Stimulated activated CD8-positive, alpha-beta memory T cell treated with anti-CD3 and anti-CD28 coated beads, Interleukin-7, amount 100 ng/mL, for 24 hours (primary cell): ENCODE data around the gene PLCB1.
"Not testable (repeated sequence)": the region's sequence is repeated elsewhere in the genome, so short reads cannot be mapped to it uniquely, and the experiment has no call there.

Experiments used
- DNase-seq: peaks from one replicate; pipeline ENCODE4 v3.0.0-alpha.2; 2020; ENCODE audit warnings: low read depth

The PLCB1 gene

DNA sequence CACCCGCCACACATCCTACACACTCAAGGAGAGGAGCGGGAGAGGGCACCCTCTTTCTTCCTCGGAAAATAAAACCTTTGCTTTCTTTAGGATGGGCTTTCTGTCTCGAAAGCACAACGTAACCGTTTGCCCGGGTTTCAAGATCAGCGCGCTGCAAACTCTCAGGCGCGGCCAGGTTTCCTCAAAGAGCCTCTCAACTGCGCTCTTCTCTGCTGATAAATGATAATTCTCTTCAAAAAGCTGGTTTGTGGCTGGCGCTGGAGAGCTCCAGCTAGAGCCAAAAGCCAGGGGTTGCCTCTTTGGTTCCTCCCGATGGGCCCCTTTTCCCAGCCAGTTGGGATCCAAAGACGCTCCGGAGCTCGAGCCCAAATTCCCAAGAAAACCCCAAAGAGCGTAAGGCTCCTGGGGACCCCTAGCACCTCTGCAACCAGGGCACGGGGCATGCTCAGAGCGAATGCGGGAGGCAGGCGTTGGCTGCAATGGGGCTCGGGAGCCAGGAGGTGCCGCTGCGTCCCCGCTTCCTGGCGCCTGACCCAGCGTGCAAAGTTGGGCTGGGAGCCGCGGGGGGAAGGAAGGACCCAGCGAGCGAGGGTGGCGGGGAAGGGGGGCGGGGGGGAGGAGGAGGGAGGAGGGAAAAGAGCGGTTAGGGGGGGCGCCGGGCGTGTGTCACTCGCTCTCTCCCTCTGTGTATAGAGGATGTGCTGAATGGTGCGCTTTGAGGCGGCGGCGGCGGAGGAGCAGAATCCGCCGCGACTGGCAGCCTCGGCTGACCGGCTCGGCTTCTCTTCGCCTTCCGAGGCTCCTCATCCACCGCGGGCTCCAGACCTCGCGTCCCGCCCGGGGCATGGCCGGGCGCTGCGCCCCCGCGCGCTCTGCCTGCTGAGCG is at the start of gene PLCB1:
PLCB1 (plus strand) TSS at position 669 of the 886 bp plus-strand sequence. CDS start 386 bp downstream, outside the sequence.
- DNase-seq = peak; percentile 53

DNA sequence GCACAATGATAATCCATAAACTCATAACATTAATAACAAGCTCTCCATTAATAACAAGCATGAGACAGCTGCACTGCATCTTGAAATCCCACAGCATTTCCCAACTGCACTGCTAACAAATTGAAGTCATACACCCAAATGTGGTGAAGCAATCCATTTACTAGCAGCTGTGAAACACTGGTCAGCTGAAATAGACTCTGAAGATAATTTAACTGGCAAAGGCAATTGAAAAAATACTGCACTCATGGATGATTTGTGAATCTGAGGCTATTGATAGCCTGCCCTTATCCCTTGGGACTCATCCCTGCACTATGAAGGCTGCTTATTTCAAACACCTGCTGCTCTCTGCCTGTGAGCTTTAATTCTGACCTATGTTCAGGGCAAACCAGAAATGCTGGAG is 49.1 kb upstream of the PLCB1 start:
- no peak for DNase-seq

DNA sequence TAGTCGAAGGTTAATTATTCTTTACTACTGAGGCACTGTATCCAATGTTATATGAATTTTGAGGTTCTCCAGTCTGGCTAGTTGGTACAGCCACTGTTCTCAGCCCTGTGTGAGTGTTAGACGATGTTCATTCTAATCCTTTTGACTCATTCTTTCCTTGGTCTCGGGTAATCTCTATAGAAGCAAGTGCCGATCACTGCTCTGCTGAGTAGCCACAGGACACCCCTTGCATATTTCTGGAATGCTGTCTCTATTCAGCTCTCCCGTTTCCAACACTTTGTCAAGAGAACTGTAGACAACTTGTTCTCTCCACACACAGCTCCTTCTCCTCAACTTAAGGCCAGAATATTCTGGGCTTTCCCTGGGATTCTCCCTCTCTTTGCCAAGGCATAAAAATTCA is 42.4 kb upstream of the PLCB1 start:
- no peak for DNase-seq

DNA sequence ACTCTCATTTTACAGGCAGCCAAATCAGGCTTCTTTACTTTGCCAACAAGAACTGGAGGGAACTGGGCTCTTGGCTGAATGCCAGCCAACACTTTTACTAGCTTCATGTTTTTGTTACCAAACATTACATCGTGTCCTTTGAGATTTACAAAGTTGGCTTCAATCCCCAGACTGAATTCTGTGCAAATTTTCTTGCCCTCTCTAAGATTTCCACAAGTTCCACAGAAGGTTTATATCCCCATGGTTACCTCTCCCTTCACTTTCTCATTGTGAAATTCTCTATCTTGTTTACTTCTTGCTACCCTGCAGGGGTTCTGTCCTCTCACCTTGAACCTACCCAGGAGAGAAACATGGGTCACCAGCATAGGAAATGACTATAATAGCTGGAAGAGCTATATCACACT is 37.6 kb upstream of the PLCB1 start:
- DNase-seq = no peak

DNA sequence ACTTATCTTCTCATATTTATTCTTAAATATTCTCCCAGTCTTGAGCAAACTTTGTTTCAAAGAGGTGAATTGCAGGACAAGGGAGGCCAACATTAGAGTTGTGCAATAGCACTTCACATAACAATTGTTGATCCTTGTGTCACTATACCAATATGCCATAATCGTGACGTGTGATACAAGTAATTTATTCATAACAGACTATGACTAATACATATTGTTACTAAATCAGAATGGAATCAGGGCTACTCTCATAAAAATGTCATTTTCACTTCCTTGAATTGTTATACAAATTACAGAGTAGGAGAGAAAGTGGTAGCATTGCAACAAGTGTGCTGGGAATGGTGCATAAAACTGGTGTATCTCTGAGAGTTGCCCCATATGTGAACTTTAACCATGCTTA is 37.2 kb upstream of the PLCB1 start:
- no peak for DNase-seq

DNA sequence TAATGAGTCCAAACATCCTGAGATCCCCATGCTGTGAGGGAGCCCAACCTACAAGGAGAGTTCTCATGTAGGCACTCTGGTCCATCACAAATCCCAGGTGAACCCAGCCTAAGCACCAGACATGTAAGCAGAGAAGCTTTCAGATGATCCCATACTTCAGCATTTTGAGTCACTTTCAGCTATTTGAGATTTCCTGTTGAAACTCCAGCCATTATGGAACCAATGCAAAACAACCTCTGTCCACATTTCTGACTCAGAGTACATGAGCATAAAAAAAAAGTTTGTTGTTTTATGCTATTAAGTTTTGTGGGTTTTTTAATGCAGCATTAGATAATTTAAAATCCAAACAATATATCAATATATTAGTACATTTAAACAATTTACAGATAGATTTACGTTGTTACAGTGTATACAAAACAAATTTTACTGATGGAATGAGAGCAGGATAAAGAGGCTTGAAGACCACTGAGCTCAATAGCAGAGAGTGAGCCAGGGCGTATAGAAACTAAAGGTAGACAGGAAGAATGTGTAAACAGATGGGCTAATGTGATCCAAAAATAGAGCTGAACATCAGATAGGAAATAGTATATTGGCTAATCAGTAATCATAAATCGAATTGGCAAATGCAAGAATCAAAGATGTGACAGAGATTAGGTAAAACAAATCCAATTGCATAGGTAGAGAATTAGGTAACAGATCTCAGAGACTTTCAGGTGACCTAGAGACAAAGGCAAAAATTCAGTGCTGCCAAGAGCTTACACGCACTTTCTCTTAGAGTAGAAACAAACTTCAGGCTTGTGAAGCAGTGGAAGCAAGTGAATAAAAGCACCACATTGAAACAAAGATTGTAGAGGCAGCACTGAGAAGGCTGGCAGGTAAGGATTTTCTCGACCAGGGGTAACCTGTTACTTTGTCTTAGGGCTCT is 36.2 kb upstream of the PLCB1 start:
- no peak for DNase-seq

DNA sequence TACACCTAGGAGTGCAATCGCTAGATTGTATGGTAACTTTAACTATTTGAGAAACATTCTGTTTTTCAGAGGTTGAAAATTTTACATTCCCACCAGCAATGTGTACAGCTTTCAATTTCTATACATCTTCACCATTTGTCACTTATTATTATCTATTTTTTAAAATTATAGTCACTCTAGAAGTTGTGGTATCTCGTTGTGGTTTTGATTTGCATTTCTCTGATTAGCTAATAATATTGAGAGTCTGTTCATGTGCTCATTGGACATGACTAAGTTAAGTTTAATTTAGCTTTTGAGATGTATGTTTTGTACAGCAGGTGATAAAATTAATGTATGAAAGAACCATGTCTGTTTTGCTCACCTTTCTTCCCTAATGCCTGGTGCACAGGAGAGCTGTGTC is 34.8 kb upstream of the PLCB1 start:
- no peak for DNase-seq

DNA sequence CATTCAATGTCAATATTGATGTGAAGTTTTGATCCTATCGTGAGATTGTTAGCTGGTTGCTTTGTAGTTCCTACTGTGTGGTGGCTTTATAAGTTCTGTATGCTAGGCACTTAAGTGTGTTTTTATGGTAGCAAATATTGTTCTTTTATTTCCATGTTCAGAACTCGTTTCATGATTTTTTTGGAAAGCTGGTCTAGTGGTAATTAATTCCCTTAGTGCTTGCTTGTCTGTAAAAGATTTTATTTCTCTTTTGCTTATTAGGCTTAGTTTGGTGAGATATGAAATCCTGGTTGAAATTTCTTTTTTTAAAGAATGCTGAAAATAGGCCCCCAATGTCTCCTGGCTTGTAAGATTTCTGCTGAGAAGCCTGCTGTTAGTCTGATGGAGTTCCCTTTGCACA is 27.8 kb upstream of the PLCB1 start:
- no peak for DNase-seq

DNA sequence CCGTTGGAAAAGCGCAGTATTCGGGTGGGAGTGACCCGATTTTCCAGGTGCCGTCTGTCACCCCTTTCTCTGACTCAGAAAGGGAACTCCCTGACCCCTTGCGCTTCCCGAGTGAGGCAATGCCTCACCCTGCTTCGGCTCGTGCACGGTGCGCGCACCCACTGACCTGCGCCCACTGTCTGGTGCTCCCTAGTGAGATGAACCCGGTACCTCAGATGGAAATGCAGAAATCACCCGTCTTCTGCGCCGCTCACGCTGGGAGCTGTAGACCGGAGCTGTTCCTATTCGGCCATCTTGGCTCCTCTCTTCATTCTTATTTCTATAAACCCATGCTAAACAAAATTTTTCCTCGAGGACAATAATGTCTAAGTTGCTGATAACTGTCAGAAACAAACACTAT is 17.5 kb upstream of the PLCB1 start:
- DNase-seq = not testable (repeated sequence)

DNA sequence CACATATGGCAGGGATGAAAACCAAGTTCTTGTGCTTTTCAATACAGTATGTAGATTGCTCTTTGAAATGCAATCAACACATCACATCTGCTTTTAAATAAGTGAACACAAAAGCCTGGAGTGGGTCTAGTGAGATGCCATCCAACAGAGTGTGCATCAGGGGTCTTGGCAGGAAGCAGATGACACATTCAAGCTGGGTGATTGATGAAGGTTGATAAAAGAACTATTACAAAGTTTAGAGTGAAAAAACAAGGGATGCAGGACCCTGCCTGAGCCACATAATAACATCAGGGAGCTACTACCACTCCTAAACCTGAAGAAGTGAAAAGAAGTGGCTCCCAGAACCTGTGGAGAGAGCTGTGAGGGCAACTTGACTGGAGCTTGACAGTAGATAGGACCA is 16.6 kb upstream of the PLCB1 start:
- no peak for DNase-seq

DNA sequence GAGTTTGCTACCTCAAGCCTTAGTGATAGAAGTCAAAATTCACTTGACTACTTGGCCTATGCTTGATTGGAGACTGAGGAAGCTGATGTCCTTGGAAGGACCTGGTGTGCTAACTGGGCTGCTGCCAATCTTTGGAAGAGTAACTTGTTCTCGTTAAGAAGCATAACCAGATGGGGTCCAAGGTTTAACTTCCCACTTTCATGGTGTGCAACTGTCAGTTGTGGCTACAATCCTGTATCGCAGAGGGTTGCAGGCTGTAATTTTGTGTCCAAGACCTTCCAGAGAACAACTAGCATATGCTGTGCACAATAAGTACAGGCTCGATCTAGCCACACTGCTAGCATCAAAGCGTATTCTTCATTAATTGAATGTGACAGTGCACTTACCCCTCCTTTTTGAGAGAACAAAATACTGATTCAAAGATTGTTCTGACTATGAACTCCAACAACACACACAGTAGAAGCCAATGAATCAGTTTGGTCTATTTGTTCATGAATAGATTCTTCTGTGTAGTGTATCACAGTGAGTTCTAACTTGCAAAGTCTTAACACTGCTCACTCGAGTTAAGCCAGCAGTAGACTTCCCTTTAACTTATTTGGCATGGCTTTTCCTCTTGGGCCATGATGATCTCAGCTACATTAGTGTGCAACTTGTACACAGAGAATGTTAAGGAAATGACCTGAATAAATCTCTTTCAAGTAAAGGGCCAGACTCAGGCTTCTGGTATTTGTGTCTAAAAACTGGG is 15.8 kb upstream of the PLCB1 start:
- DNase-seq = no peak

DNA sequence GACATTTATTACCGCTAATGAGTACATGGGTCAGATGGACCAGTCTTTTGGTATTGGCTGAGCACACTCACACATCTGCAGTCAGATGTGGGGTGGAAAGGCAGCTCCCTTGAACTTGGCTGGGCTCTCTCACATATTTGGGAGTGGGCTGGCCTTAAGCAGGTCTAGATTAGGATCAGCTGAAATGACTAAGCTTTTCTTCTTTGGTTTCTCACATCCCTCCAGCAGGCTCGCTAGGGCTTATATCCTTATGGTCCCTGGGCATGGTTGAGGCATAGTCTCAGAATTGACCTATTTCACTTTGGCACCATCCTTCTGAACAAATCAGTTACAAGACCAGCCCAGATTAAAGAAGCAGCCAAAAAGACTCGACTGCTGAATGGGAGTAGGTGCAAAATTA is 14.4 kb upstream of the PLCB1 start:
- no peak for DNase-seq

DNA sequence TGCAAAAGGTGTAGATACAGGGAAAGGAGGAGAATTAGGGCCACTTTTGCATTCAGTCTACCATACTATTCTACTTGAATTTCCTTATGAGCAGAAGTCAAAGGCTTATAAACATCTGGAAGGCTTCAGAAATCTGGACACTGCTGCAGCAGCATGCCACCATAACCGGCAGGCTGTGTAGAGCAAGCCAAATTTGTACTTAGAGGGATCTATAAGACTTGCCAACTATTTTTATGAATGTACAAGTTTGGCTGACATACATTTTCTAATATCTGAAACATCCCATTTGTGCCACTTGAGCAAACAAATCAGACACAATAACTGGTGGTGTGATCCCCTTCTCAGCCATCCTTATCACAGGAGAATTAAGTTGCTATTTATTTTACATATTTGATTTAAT is 14.0 kb upstream of the PLCB1 start:
- DNase-seq = no peak

DNA sequence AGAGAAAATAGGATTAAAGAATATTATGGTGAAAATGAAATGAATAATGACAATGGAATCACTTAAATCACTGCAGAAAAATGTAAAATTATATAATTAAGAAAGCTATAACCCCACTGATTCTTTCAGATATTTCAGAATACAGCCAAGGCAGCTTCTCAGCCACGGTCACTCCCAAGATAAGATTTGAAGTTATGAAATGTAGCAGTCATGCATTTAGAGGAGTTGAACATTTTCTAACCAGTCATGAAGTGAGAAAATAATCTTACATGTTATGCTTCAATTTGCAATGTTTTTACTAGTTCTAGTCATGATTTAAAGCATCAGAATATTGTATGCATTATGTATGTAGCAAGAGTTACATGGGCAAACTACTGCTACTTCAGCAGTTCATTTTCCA is 13.3 kb upstream of the PLCB1 start:
- DNase-seq = no peak

DNA sequence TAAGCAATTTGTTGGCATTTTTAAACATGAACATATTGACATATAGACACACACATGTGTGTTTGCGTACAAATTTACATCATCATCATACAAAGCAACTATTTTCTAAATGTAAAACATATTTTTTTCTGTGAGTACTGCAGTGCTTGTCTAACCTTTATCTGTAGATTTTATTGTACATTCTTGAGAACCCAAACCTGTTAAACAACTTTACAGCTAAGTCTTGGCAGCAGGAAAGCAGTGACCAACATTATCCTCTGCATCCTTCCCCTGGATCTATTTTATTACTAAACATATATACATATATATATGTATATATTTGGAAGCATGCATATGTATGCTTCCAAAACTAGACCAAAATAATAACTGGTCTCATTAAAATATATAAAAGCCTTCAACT is 10.4 kb upstream of the PLCB1 start:
- DNase-seq = no peak

DNA sequence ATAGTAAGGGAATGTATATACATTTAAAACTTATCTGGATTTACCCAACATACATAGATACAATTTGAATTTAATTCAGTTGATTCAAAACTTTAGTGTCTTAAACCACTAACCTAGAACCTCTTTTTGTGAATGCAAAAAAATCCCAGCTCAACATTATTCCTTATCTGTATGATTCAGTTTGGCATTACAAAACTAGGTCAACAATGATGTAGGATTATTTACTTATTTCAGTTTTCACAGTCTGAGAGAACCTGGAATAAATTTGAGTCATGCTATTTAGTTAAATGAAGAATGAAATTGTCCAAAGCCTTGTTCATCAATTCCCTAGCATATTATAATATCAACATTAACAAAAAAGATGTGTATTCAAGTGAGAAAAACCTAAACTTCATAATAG is 7.4 kb upstream of the PLCB1 start:
- no peak for DNase-seq

DNA sequence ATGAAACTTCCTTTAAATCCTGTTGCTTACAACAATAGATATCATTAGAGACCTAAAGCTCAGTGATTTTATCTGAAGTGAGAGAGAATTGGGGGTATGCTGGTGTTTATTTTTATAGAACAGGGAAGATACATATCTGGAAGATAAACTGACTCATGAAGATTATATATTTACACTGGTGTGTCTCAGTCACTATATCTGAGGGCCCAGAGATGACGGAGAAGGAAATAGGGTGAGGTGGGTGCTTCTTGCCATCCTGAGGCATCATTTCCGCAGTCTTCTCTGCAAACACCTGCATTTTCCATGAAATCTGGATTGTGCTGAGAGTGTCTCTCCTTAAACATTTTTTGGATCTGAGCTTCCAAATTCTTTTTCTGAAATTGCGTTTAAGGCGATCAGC is 5.9 kb upstream of the PLCB1 start:
- no peak for DNase-seq

DNA sequence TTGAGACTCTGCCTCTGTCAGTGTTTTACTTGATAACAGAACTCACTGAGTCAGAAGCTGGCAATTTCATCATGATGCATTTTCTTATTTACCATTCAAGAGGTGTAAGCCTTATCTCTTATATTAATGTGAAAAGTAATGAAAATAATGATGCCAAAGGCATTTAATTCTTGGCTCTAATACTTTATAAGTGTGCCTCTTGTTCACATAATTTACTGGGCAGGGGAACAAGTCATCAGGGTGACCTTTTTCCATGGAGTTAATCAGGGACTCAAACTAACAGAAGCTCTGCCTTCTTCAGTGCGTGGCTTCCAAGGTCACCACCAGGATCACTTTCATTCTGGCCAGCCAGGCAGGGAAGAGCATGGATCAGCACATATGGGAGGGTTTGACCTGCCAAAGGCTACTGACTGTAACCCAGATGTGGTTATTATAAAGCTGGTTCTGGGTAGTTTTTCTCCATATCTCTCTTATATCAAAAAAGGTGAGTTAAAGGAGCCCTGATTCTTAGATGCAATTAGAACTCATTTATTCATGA is 5.2 kb upstream of the PLCB1 start:
- DNase-seq = no peak

DNA sequence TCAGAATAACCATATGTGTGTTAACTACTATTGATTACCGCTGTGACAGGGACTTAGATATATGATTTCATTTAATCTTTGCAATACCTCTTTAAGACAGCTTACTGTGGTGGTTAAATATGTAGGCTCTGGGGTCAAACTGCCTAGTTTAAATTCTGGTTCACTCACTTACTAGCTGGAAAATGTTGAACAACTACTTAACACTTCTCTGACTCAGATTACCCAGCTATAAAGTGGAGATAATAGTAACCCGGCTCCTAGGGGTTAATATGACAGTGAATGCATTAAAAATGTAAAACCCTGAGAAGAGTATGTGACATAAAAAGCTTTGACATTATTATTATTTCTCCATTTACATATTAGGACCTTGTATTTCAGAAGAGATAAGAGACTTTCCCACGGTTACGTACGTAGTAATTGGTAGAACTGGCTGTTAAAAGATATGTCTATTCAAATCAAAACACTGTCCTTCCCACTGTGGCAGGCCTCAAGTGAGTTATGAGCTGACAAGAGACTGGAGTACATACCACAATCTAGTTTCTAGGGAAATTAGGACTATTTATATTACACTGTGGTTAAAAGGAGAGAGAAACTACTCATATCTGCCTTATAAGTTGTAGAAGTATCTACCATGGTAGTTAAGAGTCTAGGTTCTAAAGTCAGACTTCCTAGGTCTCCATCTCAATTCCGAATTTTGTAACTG is 4.4 kb upstream of the PLCB1 start:
- no peak for DNase-seq

DNA sequence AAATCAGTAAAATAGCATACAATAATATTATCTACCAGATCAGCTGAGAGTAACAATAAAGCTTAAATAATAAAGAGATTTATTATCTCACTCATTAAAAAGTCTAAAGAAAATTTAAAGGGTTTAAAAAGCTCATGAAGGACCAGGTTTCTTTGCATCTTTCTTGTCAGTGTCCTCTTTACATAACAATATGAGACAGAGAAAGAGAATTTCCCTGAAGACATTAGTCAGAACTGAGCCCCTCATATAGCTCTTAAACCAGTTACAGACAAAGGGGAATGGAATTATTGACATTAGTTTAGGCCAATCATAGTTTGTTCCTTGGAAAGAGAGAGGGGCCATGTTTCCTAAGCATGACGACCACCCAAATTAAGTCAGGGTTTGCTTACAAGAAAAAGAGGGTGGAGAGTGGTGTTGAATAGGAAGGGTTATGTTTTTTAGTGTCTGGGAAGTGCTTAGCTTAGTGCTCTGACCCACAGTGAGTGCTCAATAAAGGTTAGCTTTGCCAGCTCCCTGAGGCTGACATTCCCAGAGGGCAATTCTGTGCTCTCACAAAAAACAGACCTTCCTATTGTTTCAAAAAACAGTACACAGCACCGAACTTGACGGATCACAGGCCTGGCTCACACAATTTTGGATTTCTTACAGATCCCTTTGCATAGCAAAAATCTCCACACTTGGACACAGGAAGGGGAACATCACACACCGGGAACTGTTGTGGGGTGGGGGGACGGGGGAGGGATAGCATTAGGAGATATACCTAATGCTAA is 3.6 kb upstream of the PLCB1 start:
- DNase-seq = no peak
